Suppressor macrophage treated with lipopolysaccharide for 1 hour (primary cell): ENCODE data around the gene TCP1.
"Not testable (repeated sequence)": the region's sequence is repeated elsewhere in the genome, so short reads cannot be mapped to it uniquely, and the experiment has no call there.

Source experiments
- DNase-seq, 3 donors: peaks; one replicate each; pipeline ENCODE4 v3.0.0-alpha.2; 2020 to 2022

Gene TCP1

DNA sequence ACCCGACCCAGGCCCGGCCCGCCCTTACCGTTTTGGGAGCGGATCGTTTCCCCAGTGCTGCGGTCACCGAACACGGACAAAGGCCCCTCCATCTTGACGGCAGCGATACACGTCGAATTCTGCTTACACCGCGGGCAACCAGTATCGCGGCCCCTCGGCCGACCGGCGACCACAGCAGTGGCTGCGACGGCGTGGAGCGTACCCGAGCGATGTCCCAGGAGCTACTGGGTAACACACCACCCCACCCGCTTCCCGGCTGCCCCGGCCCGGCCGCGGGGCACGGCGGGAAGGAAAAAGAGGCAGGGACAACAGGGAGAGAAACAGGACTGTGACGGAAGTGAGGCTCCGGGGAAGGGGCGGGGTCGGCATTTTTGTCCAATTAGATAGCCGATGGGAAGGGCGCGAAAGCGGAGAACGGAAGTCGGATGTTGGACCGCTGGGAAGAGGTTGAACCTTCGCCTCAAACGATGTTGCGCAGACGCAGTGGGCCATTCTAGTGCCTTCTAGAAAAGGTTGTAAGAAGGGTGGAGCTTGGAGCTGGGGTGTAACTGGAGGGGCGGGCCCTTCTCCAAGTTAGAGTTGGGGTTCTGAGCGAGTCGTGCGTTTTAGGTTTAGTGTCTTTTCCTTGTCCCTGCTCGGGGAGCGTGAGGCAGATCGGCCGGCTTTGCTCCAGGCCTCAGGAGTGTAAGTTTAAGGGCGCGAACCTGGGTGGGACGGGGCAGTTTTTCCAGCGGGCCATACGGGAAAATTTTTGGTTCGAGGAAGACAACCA lies at the start of gene TCP1:
TCP1 (minus strand) TSS at position 226 of the 772 bp plus-strand sequence; CDS start at position 92, 134 bp downstream.
- DNase-seq, result peak; percentile 99 to 100 (median 100)

- no peak for DNase-seq
Measured at GRCh38 chr6:159838020-159838744, 48.8 kb upstream of the TCP1 start.

DNA sequence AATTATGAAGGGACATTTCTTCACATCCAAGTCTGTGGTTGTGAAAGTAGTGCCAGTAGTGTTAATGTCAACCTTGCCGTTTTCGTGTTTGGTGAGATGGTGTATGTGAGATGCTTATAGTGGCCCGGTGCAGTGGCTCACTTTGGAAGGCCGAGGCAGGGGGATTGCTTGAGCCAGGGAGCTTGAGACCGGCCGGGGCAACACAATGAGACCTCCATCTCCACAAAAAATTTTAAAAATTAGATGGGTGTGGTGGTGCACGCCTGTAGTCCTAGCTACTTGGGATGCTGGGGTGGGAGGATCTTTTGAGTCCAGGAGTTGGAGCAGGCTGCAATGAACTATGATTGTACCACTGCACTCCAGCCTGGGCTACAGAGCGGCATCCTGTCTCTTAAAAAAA lies 48.1 kb upstream of the TCP1 start:
- DNase-seq, result no peak

DNA sequence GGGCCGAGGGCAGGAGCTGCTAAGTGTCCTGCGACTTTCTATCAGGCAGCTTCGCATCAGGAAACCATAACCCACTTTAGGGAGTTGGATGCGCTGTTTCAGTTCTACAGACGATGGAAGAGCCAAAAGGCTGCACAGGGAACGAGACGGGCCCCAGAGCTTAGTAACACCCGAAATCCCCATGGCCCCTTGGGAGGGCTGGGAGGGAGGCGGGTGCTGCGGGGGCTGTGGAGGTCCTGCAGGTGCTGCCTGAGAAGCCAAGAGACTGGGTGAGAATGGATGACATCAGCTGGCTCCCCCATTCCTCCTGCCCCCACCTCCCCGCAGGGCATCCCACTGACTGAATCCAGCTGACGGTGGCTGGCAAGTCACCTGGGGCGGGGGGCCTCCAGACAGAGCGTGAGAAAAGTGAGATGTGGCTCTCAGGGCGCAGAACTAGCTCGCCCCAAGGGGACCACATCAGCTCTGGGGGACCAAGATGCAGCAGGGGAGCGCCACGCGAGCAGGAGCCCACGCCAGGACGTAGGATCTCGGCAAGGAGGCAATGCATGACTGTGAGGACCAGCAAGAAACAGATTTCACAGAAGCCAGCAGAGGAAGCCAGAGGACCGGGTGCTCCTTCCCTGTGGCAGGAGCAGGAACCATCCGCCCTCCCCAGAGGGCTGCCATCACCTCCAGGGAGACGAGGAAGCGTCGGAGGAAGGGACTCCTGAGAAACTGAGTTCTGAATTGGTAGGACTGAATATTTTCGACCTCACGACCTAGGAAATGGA lies 47.5 kb upstream of the TCP1 start:
- DNase-seq, result no peak

DNA sequence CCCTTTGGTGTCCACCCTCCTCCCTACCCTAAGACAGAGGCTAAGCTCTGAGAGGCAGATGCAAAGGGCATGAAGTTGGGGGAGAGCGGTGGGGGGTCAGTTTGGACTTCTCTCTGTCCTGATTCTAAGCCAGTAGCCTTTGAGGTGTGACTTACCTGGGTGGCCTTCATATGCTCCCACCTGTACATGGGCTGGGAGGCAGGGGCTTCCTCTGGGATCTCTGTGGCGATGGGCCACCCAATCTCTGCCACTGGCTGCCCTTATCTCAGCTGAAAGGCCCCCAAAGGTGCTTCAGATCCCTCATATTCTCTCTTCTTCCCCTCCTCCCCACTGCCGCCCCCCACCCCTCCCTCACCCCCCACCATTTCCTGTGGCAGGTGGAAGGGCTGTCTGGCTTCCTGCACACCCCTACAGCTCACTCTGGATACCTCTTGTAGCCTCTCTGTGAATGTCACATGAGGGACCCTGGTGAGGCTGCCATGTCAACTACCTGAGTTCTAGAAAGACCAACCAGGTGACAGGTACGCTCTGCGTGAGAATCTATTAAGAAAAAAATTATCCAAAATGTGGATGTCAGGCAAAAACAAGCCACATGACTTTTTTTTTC lies 44.7 kb upstream of the TCP1 start:
- DNase-seq, result no peak

DNA sequence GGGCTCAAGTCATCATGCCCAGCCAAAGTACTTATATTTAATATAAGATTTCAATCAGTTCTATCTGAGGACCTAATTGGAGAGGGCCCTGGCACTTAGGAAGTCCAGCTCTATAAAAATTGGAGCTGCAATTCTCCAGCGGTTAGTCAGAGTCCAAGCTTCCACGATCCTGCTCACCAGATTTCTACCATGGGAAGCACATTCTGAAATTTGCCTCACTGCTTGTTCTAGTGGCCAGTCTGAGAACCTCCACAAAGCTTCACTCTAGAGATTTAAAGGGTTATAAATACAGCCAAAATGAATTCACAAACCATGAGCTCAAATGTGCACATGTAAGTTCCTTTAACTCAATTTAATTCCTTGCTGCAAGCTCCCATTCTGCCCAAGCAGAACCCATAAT lies 44.2 kb upstream of the TCP1 start:
- no peak for DNase-seq

GRCh38 chr6:159832946-159833345 lies 43.5 kb upstream of the TCP1 start:
- no peak for DNase-seq

DNA sequence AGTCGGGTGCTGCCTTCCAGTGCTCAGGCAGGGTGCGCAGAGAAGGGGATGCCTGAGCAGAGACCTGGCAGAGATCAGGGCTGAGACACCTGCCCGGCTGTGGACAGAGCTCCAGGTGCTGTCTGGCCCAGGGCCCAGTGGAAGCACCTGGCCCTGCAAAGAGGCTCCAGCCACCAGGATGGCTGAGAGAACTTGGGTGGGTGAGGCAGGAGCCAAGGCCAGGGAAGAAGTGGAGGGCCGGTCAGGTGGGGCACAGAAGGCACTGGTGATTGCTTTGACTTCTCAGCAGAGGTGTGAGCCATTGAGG lies 41.9 kb upstream of the TCP1 start:
- no peak for DNase-seq

DNA sequence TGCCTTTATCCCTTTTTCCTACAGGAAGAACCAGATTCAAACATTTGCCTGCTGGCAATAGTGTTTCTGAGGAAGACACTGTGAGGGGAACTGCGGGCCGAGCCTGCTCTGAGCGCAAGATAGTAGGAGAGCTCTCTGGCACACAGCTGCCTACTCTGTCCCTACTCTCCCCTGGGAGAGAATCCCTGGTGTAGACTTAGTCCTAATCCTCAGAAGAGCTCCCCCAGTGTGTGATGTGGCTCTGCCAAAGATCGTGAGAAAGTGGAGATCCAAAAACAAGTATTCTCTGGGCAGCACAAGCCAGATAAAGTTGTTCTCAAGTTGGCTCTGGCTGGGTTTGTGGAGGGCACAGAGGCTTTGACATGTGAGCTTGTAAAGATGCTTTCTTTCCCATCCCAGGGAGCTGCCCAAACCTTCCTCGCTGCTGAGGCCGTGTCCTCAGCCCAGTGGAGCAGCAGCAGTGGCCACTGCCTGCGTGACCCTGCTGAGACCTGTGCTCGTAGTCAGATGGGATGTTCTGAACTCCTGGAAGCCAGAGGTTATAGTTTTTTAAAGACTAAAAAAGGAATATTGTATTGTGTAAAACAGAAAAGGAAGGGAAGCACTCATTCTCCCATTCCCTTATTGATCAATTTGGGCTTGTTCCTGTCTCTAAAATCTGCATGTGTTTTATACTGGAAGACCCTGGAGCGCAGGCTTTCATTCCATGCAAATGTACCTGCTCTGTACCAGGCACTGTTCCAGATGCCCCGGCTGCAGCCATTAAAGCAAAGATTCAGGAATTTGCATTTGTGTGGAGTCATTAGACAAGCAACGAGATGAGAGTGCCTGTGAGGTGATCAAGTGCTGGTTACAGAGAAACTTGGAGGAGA lies 41.3 kb upstream of the TCP1 start:
- DNase-seq, result no peak

DNA sequence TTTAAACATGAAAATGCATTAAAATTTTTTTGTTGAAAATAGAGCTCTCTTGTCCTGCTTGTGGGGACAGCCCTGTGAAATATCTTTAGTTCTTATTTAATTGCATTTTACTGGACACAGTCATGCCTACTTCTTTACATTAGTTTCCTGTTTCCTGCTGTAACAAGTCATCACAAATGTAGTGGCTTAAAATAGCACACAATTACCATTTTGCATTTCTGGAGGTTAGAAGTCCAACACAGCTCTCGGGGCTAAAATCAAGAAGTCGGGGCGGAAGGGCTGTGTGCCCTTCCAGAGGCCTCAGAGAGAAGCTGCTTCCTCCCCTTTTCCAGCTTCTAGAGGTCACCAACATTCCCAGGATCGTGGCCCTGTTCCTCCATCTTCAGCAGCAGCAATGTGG lies 40.1 kb upstream of the TCP1 start:
- peak; percentile 36 to 52 (median 49) for DNase-seq

- DNase-seq, result no peak
Measured at GRCh38 chr6:159828074-159828473, 38.7 kb upstream of the TCP1 start.

- DNase-seq, result no peak
Measured at GRCh38 chr6:159826968-159827647, 37.7 kb upstream of the TCP1 start.

DNA sequence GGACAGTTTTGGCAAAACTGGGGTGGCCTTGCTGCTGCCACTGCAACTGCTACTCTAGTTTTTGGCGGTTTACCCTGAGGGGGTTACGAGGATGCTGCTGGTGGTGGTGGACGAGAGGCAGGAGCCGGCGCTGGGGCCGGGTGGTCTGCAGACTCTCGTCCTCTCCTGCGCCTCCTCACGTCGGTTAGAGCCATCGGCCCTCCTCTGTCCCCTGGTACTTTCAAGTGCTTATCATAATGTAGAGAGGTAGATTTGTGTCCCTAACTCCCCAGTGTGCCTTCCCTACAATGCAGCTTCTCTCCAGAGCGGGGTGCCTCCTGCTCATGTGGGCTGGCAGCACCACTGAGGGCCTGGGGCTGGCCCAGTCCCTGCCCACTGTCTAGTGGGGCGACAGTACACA lies 36.6 kb upstream of the TCP1 start:
- DNase-seq, result no peak

- DNase-seq, result not testable (repeated sequence)
Measured at GRCh38 chr6:159824690-159825089, 35.3 kb upstream of the TCP1 start.

DNA sequence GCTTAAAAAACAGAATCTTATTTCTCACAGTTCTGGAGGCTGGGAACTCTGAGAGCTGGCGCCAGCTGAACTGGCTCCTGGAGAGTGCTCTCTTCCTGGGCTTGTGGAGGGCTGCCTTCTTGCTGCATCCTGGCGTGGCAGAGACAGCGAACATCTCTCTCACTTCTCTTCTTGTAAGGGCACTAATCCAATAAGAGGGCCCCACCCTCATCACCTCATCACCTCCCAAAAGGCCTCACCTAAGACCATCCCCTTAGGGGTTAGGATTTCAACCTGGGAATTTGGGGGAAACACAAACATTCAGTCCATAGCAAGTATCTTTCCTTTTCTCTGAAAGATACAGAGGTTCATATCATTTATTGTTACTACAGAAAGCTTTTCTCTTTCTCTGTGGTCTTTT lies 34.6 kb upstream of the TCP1 start:
- DNase-seq, result no peak

DNA sequence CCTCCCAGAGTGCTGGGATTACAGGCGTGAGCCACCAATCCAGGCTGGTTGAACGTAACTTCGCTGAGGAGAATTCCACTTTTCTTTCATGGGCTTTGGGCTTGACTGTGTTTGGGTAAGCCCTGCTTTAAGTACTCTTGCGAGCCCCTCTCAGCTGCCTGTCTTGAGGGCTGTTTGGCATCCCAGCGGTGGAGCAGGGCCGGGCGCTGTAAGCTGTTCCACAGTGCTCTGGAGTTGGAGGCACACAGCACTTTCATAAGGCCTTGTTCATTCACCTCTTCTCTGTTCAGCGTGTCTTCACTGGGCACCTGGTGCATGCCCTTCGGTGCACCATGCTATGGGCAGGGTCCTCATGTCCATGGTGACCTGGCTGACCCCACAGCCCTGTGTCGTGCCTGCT lies 32.3 kb upstream of the TCP1 start:
- DNase-seq, result no peak

- peak in 1 of 3 donors; percentile 16 for DNase-seq
Measured at GRCh38 chr6:159821122-159821521, 31.7 kb upstream of the TCP1 start.

GRCh38 chr6:159819932-159820640 lies 30.7 kb upstream of the TCP1 start:
- peak in 2 of 3 donors; percentile 16 to 18 for DNase-seq

- no peak for DNase-seq
Measured at GRCh38 chr6:159819098-159819497, 29.7 kb upstream of the TCP1 start.

- peak; percentile 36 to 48 (median 43) for DNase-seq
Measured at GRCh38 chr6:159817951-159818739, 28.7 kb upstream of the TCP1 start.
